Heart left ventricle (tissue), 16 donors: Measurements from ENCODE around the gene EMX2. TPM values are rescaled to one million over a fixed set of nuclear protein-coding genes. Genes with fewer than 3 reads are reported as not detected.

Experiments
- ATAC-seq, 4 donors: fragments of 200-7000 bp; cut with Tn5 transposase; one replicate each; pipeline ENCODE4 v1.9.1; 2020 to 2022; ENCODE audit warnings: moderate library complexity in 4 of 4, mild to moderate bottlenecking in 3 of 4, moderate number of reproducible peaks in 1 of 4
- DNase-seq, 5 donors: peaks; one replicate each; pipeline ENCODE4 v3.0.0-alpha.2; 2020
- H3K27ac ChIP-seq, 12 donors: fragments of 200-600 bp; sonication (generic) in 4 of 12; one replicate each; pipeline versions ENCODE4 v1.5.0 to v1.8.0; 2016 to 2022; ENCODE audit warnings: mild to moderate bottlenecking in 2 of 12
- H3K27me3 ChIP-seq, 9 donors: fragments of 200-600 bp; sonication (generic) in 2 of 9; one replicate each; pipeline versions ENCODE4 v1.5.1 to v1.8.0; 2016 to 2022; ENCODE audit warnings: mild to moderate bottlenecking in 3 of 9
- H3K36me3 ChIP-seq, 9 donors: fragments of 200-600 bp; sonication (generic) in 2 of 9; one replicate each; pipeline versions ENCODE4 v1.5.0 to v1.8.0; 2018 to 2022; ENCODE audit warnings: mild to moderate bottlenecking in 2 of 9
- H3K4me1 ChIP-seq, 12 donors: fragments of 200-600 bp; sonication (generic) in 4 of 12; one replicate each; pipeline versions ENCODE4 v1.5.0 to v1.8.0; 2016 to 2022; ENCODE audit warnings: mild to moderate bottlenecking in 3 of 12
- H3K4me3 ChIP-seq, 12 donors: fragments of 200-600 bp; sonication (generic) in 4 of 12; one replicate each; pipeline versions ENCODE4 v1.5.0 to v1.8.0; 2017 to 2022; ENCODE audit warnings: mild to moderate bottlenecking in 9 of 12, moderate library complexity in 4 of 12
- H3K9me3 ChIP-seq, 12 donors: fragments of 200-600 bp; sonication (generic) in 4 of 12; one replicate each; pipeline versions ENCODE4 v1.5.0 to v1.8.0; 2016 to 2022; ENCODE audit warnings: mild to moderate bottlenecking in 1 of 12
- CTCF ChIP-seq, 12 donors: fragments of 200-600 bp; sonication (generic) in 4 of 12; IDR thresholded peaks; one replicate each; pipeline versions ENCODE4 v1.5.0 to v1.8.0; 2018 to 2022; ENCODE audit warnings: antibody characterized with exemption in 12 of 12, mild to moderate bottlenecking in 5 of 12
- POLR2A ChIP-seq, 2 donors: fragments of 450-650 bp; IDR thresholded peaks; one replicate each; pipeline ENCODE4 v1.6.1; 2017; ENCODE audit warnings: antibody characterized with exemption in 2 of 2, mild to moderate bottlenecking in 2 of 2, moderate library complexity in 2 of 2
- intact Hi-C, 10 donors: fragments of 100-400 bp; cut with DNase I; formaldehyde crosslinking; loops; one replicate each; pipeline versions ENCODE4 v1.11.1 to v1.14.2; 2022
- polyA plus RNA-seq, 2 donors: library from polyadenylated mRNA; stranded (reverse); fragments of 200-250 nt; gene quantifications; one replicate each; pipeline ENCODE4 v1.2.3, GENCODE V29; 2013
- total RNA-seq, 9 donors: library from RNA; depleted of rRNA in 2 of 9; stranded (reverse); fragments of >200 nt in 2 of 9; fragmentation: NEBNext Ultra II Directional in 3 of 9; extraction: Animal tissue kit (Norgen Biotek cat#: 25700) in 3 of 9; gene quantifications; one replicate each; pipeline versions ENCODE4 v1.1.0 to v1.2.4, GENCODE V29; 2016 to 2023
- donor health status: ischemic (EF 13 %, LVEDD 7.1; RV severe dilation, severe dysfunction).
- donor health status: healthy with polysubstance abuse.
- donor health status: DM: no; HTN: yes; CAD: no.
- donor health status: DM: no; HTN: no; CAD: no.
- donor health status: ischemic (EF 25% LVEDD 6.9; RV normal size, moderate dysfunction).
- donor health status: ischemic (EF 25% LVEDD 5.7; RV mildly dilated, moderate dysfunction).
- donor health status: healthy.
- donor health status: DM: yes; HTN: yes; CAD: no.
- donor health status: ischemic (EF 35%, LVEDD 5.7; RV mildly dilated, moderate dysfunction).
- donor health status: nonischemic (EF 11% LVEDD 7.7; RV severe dilation, severe dysfunction).
- donor health status: DM: yes; HTN: yes; CAD: no.
- donor health status: PGD.
- donor health status: ischemic (EF 29% LVEDD 5.4; RV normal size, mild dysfunction).
- donor health status: nonischemic (EF 23%, LVEDD 6.1; RV moderate dilation, normal function).

The EMX2 gene
- total and polyA plus RNA-seq, 11 donors, result 0.06 to 0.54 (median 0.19) TPM; not detected in 4

- Histone ChIP-seq H3K27ac (no peak overlapping the region), H3K4me3 (no peak overlapping the region), H3K36me3 (no peaks in the 10 kb centered on the region), H3K27me3 (peaks cover 0 to 41% (median 2%) of the 10 kb centered on the region in 9 donors), H3K9me3 (peaks cover 0 to 4% (median 0%) of the 10 kb centered on the region in 12 donors), H3K4me1 (no peaks in the 10 kb centered on the region)
- no peak for TF ChIP-seq POLR2A (IDR thresholded peaks at IDR 0.05)
- no peak for TF ChIP-seq CTCF (IDR thresholded peaks at IDR 0.05)
- intact Hi-C loops, result no loop called here
- DNase-seq (no peak), ATAC-seq (no peak)
These were observed 54.7 kb downstream of the EMX2 start for GRCh38 chr10:117597216-117597615.

Other genes with a start within 250 kb of the EMX2 start
- gene PDZD8, start 167.3 kb upstream of the EMX2 start, total RNA-seq, result 10 to 100 TPM; 19.1 to 37.2 (median 26.1) TPM
- 10 to 100 TPM in 1 of 2 donors, 1 to 10 TPM in 1; 2.0 to 11.5 TPM for gene PDZD8, start 167.3 kb upstream of the EMX2 start, polyA plus RNA-seq